GM21367 (cell line): ENCODE measurements around the gene CLOCK.

Source experiments
- ATAC-seq: cut with Tn5 transposase; IDR thresholded peaks from one replicate; pipeline ENCODE4 v1.9.1; 2021; ENCODE audit not compliant: unreplicated experiment

CLOCK gene

DNA sequence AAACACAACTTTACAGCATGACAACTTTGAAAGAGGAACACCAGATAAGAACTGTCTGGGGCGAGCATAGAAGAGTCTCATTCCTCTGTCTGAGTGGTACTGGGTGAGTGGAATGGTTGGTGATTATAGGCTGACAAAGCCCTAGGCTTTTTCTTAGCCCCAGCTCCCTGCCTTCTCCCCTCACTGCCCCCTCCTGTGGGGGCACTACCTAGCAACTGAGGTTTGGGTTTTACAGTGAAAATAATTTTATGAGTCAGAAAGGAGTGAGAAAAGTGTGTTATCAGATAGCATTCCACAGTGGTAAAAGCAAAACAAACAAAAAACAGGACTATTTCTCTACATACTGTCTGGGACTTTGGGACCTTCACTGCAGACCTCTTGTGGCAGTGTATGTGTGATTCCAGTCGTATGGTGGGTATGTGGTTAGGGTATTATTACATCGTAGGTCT, 161.5 kb downstream of the CLOCK start:
- no peak for ATAC-seq

DNA sequence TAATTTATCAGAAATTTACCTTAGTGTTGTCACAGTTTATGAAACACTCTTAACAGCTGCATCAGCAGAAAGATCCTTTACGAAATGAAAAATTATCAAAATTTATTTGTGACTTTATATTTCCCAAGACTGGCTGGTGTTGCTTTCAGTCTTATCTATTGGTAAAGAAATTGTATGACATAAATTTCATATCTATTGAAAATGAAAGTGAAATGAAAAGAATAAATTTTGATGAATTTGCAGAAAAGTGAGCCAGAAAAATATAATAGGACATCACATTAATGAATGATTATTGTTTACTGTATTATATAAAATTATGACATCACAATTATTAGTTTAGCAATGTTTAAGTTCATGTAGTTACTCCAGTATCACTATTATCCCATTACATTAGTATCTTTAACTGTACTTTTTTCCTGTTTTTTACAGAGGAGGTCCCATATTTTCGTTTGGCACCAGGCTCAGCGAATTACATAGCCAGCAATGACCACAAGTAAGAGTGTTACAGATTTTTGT, 164.2 kb downstream of the CLOCK start:
- ATAC-seq: no peak

DNA sequence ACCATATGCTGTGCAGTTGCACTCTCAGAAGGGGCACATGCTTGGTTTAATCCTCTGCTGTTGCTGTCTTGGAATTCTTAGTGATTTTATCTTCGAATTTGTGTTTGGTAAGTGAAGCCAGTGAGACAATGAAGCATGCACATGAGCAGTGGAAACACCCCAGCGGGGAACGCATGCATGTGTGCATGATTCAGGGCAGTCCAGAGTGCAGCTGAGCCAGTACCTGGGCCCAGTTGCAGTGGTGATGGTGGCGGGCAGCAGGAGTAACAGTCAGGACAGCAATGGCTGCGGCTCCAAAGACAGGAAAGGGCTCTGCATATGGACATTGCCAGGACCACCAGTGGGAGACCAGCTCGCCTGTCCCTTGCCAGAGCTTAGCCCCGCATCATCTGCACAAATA, 165.2 kb downstream of the CLOCK start:
- ATAC-seq: no peak

DNA sequence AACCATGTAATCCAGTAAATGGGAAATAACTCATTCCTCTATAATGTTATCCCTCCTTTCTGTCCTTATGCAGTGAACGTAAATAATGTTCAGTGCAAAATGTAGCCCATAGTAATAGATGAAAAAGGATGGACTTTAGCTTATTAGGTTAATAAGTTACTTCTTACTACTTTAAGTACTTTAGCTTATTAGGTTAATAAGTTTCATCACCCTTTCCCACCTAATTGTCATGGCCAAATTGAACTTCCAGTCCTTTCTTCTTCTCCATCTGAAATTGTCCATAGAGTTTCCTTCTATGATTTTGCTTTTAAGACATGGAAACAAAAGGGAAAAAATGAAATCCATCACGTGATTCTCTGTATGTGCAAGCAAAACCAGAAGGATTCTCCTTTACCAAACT, 166.1 kb downstream of the CLOCK start:
- ATAC-seq: no peak

DNA sequence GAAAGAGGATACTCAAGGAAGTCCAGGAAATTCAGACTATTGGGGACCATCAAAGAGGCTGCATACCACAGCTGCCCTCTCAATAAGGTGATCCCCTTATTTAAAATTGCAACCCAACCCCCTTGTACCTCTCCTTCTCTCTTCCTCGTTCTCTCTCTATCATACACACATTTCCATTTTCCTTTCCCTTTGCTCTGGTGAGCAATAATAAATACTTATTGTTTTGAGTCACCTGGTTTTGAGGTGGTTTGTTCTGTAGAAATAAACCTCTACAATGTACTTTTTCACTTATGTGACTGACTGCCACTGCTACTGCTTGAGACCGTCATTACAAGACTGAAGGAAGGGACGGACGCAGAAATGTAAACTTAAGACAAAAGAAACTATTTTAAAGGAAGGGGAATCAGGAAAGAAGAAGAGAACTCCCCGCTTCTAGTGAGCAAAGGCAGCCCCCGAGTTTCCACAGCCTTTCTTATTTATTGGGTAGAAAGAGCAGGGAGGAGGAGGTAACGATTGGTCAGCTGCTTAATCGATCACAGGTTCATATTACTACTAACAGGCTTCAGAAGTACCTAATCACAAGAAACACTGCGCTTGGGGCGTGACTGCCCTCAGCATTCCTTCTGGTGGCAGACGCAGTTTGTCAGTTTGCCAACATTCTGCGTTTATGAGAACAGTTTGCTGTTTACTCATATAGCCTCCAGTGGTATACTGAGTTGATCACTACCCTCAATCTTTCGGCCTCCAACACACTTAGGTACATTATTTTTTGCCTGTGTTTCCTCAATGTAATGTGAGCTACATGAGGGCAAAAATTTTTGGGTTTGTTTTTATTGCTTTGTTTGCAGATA, 167.9 kb downstream of the CLOCK start:
- ATAC-seq: no peak
